OCI-LY1 (cell line): ENCODE results near the gene PAIP2B.

Experiments
- H2AFZ ChIP-seq: fragments of 200-600 bp; sonication (generic), shearing (Covaris generic); 2 replicates; pipeline ENCODE4 v1.6.0; 2014; ENCODE audit warnings: antibody characterized with exemption, mild to moderate bottlenecking, low read length
- H3F3A ChIP-seq: fragments of 200-600 bp; sonication (generic), shearing (Covaris generic); 2 replicates; pipeline ENCODE4 v1.6.0; 2014; ENCODE audit warnings: mild to moderate bottlenecking, antibody characterized with exemption, low read length, moderate library complexity; ENCODE audit not compliant: insufficient read depth
- H3K27ac ChIP-seq: fragments of 200-600 bp; sonication (generic); 2 replicates; pipeline ENCODE4 v1.5.1; 2014; ENCODE audit warnings: low read length, mixed run types, mild to moderate bottlenecking, low read depth; ENCODE audit not compliant: poor library complexity, severe bottlenecking
- H3K27me3 ChIP-seq: fragments of 200-600 bp; sonication (generic); 2 replicates; pipeline ENCODE4 v1.6.0; 2014; ENCODE audit warnings: antibody characterized with exemption, mild to moderate bottlenecking, low read length, moderate library complexity; ENCODE audit not compliant: insufficient read depth
- H3K36me3 ChIP-seq: fragments of 200-600 bp; sonication (generic); 2 replicates; pipeline ENCODE4 v1.6.1; 2014; ENCODE audit warnings: mild to moderate bottlenecking, antibody characterized with exemption, low read length, moderate library complexity, mixed read lengths; ENCODE audit not compliant: insufficient read depth
- H3K4me1 ChIP-seq: fragments of 200-600 bp; sonication (generic); 2 replicates; pipeline ENCODE4 v1.5.1; 2014; ENCODE audit warnings: mild to moderate bottlenecking, low read length, moderate library complexity; ENCODE audit not compliant: insufficient read depth, severe bottlenecking
- H3K4me2 ChIP-seq: fragments of 200-600 bp; sonication (generic), shearing (Covaris generic); 2 replicates; pipeline ENCODE4 v1.6.1; 2014; ENCODE audit warnings: low read length
- H3K4me3 ChIP-seq: fragments of 200-600 bp; sonication (generic); 2 replicates; pipeline ENCODE4 v1.5.1; 2014; ENCODE audit warnings: low read length, low read depth, mild to moderate bottlenecking, mixed read lengths; ENCODE audit not compliant: poor library complexity, severe bottlenecking
- H3K79me2 ChIP-seq: fragments of 200-600 bp; shearing (Covaris generic); 2 replicates; pipeline ENCODE4 v1.6.1; 2016; ENCODE audit warnings: mixed run types, low read length, mixed read lengths; ENCODE audit not compliant: insufficient read depth
- H3K9ac ChIP-seq: fragments of 200-600 bp; sonication (generic), shearing (Covaris generic); 2 replicates; pipeline ENCODE4 v1.6.1; 2014; ENCODE audit warnings: mild to moderate bottlenecking, low read length, mixed read lengths
- H3K9me2 ChIP-seq: fragments of 200-600 bp; sonication (generic), shearing (Covaris generic); 2 replicates; pipeline ENCODE4 v1.6.1; 2014; ENCODE audit warnings: low read depth, mild to moderate bottlenecking, low read length, mixed read lengths
- H3K9me3 ChIP-seq: fragments of 200-600 bp; shearing (Covaris generic); 2 replicates; pipeline ENCODE4 v1.6.1; 2014; ENCODE audit warnings: low read length, mixed read lengths
- H4K20me1 ChIP-seq: fragments of 200-600 bp; sonication (generic), shearing (Covaris generic); 2 replicates; pipeline ENCODE4 v1.6.0; 2016; ENCODE audit warnings: mild to moderate bottlenecking, low read length; ENCODE audit not compliant: insufficient read depth
- CTCF ChIP-seq: fragments of 200-600 bp; sonication (generic), shearing (Covaris generic); IDR thresholded peaks from 2 replicates; pipeline ENCODE4 v1.5.1; 2017; ENCODE audit warnings: mild to moderate bottlenecking, antibody characterized with exemption, low read length, moderate library complexity, mixed read lengths
- EZH2 ChIP-seq: fragments of 200-600 bp; sonication (generic), shearing (Covaris generic); IDR thresholded peaks from 2 replicates; pipeline ENCODE4 v1.8.0; 2017; ENCODE audit warnings: borderline replicate concordance, mixed run types, mild to moderate bottlenecking, antibody characterized with exemption, low read length, moderate library complexity, mixed read lengths

PAIP2B gene

DNA sequence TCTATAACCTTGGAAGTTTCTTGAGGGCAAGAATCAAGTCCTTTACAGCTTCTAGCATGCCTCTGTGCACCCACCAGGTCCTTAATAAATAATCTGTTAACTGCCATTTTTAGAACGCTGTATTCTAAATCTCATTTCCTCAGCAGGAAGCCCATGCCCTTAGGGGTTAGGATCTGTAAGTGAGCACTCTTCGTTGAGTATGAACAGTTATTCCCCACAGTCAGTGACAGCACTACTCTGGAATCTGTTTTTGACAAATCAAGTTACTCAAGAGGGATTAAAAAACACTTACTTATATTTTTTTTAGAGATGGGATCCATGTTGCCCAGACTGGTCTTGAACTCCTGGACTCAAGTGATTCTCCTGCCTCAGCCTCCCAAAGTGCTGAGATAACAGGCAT is 14.6 kb downstream of the PAIP2B start:
- no peak overlapping the region for H3K4me3 ChIP-seq
- no peaks in the 10 kb centered on the region for H3K27me3 ChIP-seq
- H3K9me2 ChIP-seq: no peaks in the 10 kb centered on the region
- H3F3A ChIP-seq: no peaks in the 10 kb centered on the region
- no peak overlapping the region for H3K27ac ChIP-seq
- H2AFZ ChIP-seq: no peak overlapping the region
- no peak overlapping the region for H3K4me2 ChIP-seq
- H3K9me3 ChIP-seq: no peaks in the 10 kb centered on the region
- no peaks in the 10 kb centered on the region for H3K4me1 ChIP-seq
- no peaks in the 10 kb centered on the region for H3K79me2 ChIP-seq
- TF ChIP-seq CTCF (no peak), EZH2 (no peak)
- H3K9ac ChIP-seq: no peak overlapping the region
- no peaks in the 10 kb centered on the region for H4K20me1 ChIP-seq
- H3K36me3 ChIP-seq: no peaks in the 10 kb centered on the region

DNA sequence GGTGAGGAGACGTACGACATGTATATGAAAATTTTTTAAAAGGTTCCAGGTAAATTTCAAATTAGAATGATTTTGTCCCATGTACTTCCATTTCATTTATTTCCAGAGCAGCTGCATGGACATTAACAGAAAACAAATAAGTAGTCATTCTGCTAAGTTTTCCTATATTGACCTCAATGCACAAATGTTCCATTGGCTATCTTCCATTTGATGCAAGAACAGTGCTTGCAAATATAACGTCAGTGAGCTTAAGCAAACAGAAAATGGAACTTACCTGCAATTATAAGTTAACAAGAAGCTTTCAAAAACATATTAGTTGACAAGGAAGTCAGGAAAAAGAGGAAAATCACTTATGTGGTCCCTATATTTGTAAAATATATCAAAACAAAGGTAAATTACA is 16.6 kb downstream of the PAIP2B start:
- H3K9me3 ChIP-seq: no peaks in the 10 kb centered on the region
- H3K4me1 ChIP-seq: no peaks in the 10 kb centered on the region
- H2AFZ ChIP-seq: no peak overlapping the region
- H4K20me1 ChIP-seq: no peaks in the 10 kb centered on the region
- no peaks in the 10 kb centered on the region for H3K79me2 ChIP-seq
- no peak overlapping the region for H3K9ac ChIP-seq
- H3F3A ChIP-seq: no peaks in the 10 kb centered on the region
- no peak overlapping the region for H3K4me2 ChIP-seq
- no peak overlapping the region for H3K27ac ChIP-seq
- H3K27me3 ChIP-seq: no peaks in the 10 kb centered on the region
- no peaks in the 10 kb centered on the region for H3K36me3 ChIP-seq
- no peak for TF ChIP-seq CTCF
- no peak for TF ChIP-seq EZH2
- no peak overlapping the region for H3K4me3 ChIP-seq
- H3K9me2 ChIP-seq: no peaks in the 10 kb centered on the region

DNA sequence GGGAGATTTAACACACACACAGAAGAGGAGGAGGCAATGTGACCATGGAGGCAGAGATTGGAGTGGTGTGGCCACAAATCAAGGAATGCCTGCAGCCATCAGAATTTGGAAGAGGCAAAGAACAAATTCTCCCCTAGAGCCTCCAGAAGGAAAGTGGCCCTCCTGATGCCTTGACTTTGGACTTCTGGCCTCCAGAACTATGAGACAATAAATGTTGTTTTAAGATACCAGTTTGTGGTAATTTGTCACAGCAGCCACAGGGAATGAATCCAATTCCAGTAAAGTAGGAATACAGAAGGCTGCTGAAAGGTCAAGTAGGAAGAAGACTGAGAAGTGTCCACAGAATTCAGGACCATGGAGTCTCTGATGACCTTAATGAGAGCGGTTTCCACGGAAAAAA is 18.1 kb downstream of the PAIP2B start:
- H3K4me1 ChIP-seq: no peaks in the 10 kb centered on the region

More for the DNA sequence above, 18.1 kb downstream of the PAIP2B start:
- H4K20me1 ChIP-seq: no peaks in the 10 kb centered on the region
- TF ChIP-seq CTCF (no peak), EZH2 (no peak)
- H3F3A ChIP-seq: no peaks in the 10 kb centered on the region
- no peak overlapping the region for H3K4me3 ChIP-seq
- no peak overlapping the region for H3K9ac ChIP-seq
- H3K79me2 ChIP-seq: no peaks in the 10 kb centered on the region
- H3K27ac ChIP-seq: no peak overlapping the region
- H3K9me2 ChIP-seq: no peaks in the 10 kb centered on the region
- no peak overlapping the region for H2AFZ ChIP-seq
- no peaks in the 10 kb centered on the region for H3K36me3 ChIP-seq
- H3K4me2 ChIP-seq: no peak overlapping the region
- H3K9me3 ChIP-seq: no peaks in the 10 kb centered on the region
- no peaks in the 10 kb centered on the region for H3K27me3 ChIP-seq
